ENCODE measurements around the gene GCNA.

GRCh38 chrX:71532753-71533425 lies 45.3 kb upstream of the GCNA start, which contains the start of gene OGT:
- no peak for TF ChIP-seq EZH2 (IDR thresholded peaks at IDR 0.05; ENCODE audit: borderline replicate concordance, low read length)
- TF ChIP-seq, protein P1, sequence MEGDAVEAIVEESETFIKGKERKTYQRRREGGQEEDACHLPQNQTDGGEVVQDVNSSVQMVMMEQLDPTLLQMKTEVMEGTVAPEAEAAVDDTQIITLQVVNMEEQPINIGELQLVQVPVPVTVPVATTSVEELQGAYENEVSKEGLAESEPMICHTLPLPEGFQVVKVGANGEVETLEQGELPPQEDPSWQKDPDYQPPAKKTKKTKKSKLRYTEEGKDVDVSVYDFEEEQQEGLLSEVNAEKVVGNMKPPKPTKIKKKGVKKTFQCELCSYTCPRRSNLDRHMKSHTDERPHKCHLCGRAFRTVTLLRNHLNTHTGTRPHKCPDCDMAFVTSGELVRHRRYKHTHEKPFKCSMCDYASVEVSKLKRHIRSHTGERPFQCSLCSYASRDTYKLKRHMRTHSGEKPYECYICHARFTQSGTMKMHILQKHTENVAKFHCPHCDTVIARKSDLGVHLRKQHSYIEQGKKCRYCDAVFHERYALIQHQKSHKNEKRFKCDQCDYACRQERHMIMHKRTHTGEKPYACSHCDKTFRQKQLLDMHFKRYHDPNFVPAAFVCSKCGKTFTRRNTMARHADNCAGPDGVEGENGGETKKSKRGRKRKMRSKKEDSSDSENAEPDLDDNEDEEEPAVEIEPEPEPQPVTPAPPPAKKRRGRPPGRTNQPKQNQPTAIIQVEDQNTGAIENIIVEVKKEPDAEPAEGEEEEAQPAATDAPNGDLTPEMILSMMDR (conservative IDR thresholded peaks at IDR 0.05 in 1 of 2, IDR thresholded peaks at IDR 0.05 in 1 of 2; ENCODE audit: extremely low read depth in 1 of 2, insufficient read depth in 1 of 2, low read depth in 1 of 2, low read length in 2 of 2) = no peak
